ENCODE measurements around the gene NDUFAF4.

- TF ChIP-seq, protein P1, sequence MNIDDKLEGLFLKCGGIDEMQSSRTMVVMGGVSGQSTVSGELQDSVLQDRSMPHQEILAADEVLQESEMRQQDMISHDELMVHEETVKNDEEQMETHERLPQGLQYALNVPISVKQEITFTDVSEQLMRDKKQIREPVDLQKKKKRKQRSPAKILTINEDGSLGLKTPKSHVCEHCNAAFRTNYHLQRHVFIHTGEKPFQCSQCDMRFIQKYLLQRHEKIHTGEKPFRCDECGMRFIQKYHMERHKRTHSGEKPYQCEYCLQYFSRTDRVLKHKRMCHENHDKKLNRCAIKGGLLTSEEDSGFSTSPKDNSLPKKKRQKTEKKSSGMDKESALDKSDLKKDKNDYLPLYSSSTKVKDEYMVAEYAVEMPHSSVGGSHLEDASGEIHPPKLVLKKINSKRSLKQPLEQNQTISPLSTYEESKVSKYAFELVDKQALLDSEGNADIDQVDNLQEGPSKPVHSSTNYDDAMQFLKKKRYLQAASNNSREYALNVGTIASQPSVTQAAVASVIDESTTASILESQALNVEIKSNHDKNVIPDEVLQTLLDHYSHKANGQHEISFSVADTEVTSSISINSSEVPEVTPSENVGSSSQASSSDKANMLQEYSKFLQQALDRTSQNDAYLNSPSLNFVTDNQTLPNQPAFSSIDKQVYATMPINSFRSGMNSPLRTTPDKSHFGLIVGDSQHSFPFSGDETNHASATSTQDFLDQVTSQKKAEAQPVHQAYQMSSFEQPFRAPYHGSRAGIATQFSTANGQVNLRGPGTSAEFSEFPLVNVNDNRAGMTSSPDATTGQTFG (tag by site-specific recombination; IDR thresholded peaks at IDR 0.05; ENCODE audit: borderline replicate concordance), result no peak
- TF ChIP-seq ZBTB49 (tag by site-specific recombination; IDR thresholded peaks at IDR 0.05; ENCODE audit: low read depth), result no peak
- no peak for TF ChIP-seq SP2 (tag by site-specific recombination; IDR thresholded peaks at IDR 0.05)
- TF ChIP-seq ZSCAN30 (tag by site-specific recombination; IDR thresholded peaks at IDR 0.05), result no peak
- no peak for TF ChIP-seq CTCF (tag by site-specific recombination; IDR thresholded peaks at IDR 0.05)
- no peak for TF ChIP-seq ZNF785 (tag by site-specific recombination; IDR thresholded peaks at IDR 0.05)
- no peak for TF ChIP-seq ZNF747 (tag by site-specific recombination; IDR thresholded peaks at IDR 0.05)
- TF ChIP-seq ZNF114 (tag by site-specific recombination; IDR thresholded peaks at IDR 0.05), result no peak
- TF ChIP-seq ZBTB20 (tag by site-specific recombination; IDR thresholded peaks at IDR 0.05), result no peak
Measured at GRCh38 chr6:96872976-96873375, 24.7 kb downstream of the NDUFAF4 start.
